C4-2B (cell line): ENCODE results near the gene TBPL1.

Experiments
- CTCF ChIP-seq: fragments of 450-650 bp; conservative IDR thresholded peaks from 2 replicates; pipeline ENCODE4 v1.5.1; 2017; ENCODE audit warnings: mild to moderate bottlenecking
- ZFX ChIP-seq: fragments of 450-650 bp; IDR thresholded peaks from 2 replicates; pipeline ENCODE4 v1.6.1; 2017

- no peak for TF ChIP-seq CTCF
- TF ChIP-seq ZFX: no peak
These were observed 52.8 kb downstream of the TBPL1 start for GRCh38 chr6:134005800-134006199.
